Measurements from ENCODE around the gene AGAP1. TPM values are rescaled to one million over a fixed set of nuclear protein-coding genes. Genes with fewer than 3 reads are reported as not detected.

The AGAP1 gene
- total RNA-seq, 1 experiment from 2014 or later: 25.8 TPM

GRCh38 chr2:235928751-235929370 is 435.0 kb downstream of the AGAP1 start:
- Histone ChIP-seq H3K79me2 (ENCODE audit: insufficient read depth, low read length) (no peaks in the 10 kb centered on the region), H3K27me3 (ENCODE audit: insufficient read depth, low read length) (no peaks in the 10 kb centered on the region), H2BK120ac (ENCODE audit: low read depth, low read length, poor library complexity, severe bottlenecking) (no peak overlapping the region), H3K18ac (ENCODE audit: insufficient read length, low read depth, low read length) (no peak overlapping the region), H4K5ac (ENCODE audit: insufficient read length, low read depth, low read length) (no peak overlapping the region), H3K4me1 (ENCODE audit: insufficient read depth, low read length) (no peaks in the 10 kb centered on the region), H3K4me2 (ENCODE audit: insufficient read depth, insufficient read length, low read length) (no peak overlapping the region), H2BK5ac (ENCODE audit: insufficient read length, low read length) (no peak overlapping the region), H3K23me2 (ENCODE audit: insufficient read length, low read depth, low read length, poor library complexity, severe bottlenecking) (no peaks in the 10 kb centered on the region), H3K9me3 (ENCODE audit: control insufficient read depth, low read depth, low read length) (no peaks in the 10 kb centered on the region), H4K91ac (ENCODE audit: insufficient read length, low read depth, low read length) (no peak overlapping the region), H3K23ac (ENCODE audit: insufficient read length, low read depth, low read length) (no peak overlapping the region), H4K20me1 (ENCODE audit: control insufficient read depth, insufficient read depth, insufficient read length) (no peaks in the 10 kb centered on the region), H2BK20ac (ENCODE audit: low read depth, low read length, poor library complexity, severe bottlenecking) (no peak overlapping the region), H2AK5ac (ENCODE audit: insufficient read length, low read length) (no peak overlapping the region), H3T11ph (ENCODE audit: low read length) (no peak overlapping the region), H2BK15ac (ENCODE audit: low read depth, low read length) (no peak overlapping the region), H3K27ac (ENCODE audit: insufficient read length, low read depth, low read length) (no peak overlapping the region), H4K8ac (replicated peaks; ENCODE audit: insufficient read length, low read depth, low read length) (no peak overlapping the region), H3K79me1 (ENCODE audit: insufficient read depth, low read depth, low read length, poor library complexity, severe bottlenecking) (no peaks in the 10 kb centered on the region), H3K14ac (ENCODE audit: insufficient read depth, low read length) (no peak overlapping the region), H3K56ac (ENCODE audit: insufficient read length, low read depth, low read length) (no peak overlapping the region), H2AFZ (ENCODE audit: low read length) (no peak overlapping the region), H3K4ac (ENCODE audit: low read depth, low read length) (no peak overlapping the region), H2BK12ac (ENCODE audit: insufficient read length, low read depth, low read length) (no peak overlapping the region), H3K9ac (ENCODE audit: extremely low read depth, insufficient read length, low read length) (no peak overlapping the region)
- no peaks in the 10 kb centered on the region for H3K9me3 Mint-ChIP-seq
- H3K27me3 Mint-ChIP-seq (ENCODE audit: low read depth): no peaks in the 10 kb centered on the region
- no CpG with 5 or more reads among the region's 16 CpGs for WGBS (ENCODE audit: extremely low coverage, insufficient read length, low lambda C conversion rate)
- H3K4me3 Mint-ChIP-seq: no peak overlapping the region
- H3K4me1 Mint-ChIP-seq: no peaks in the 10 kb centered on the region
- H3K27ac Mint-ChIP-seq: peak overlapping the region in 1 of 3 experiments; percentile 16; a peak in 2 of 7 replicates
- H3K36me3 Mint-ChIP-seq (ENCODE audit: insufficient read depth in 1 of 3, low read depth in 3 of 3): peaks cover 0 to 4% (median 0%) of the 10 kb centered on the region in 3 experiments; a peak in 2 of 7 replicates
- no peak for DNase-seq
- no peak for TF ChIP-seq CTCF (conservative IDR thresholded peaks at IDR 0.05)

All from H9 (cell line).